ENCODE data around the gene RGS3. TPM values are rescaled to one million over a fixed set of nuclear protein-coding genes. Genes with fewer than 3 reads are reported as not detected.

The RGS3 gene
- total RNA-seq, 2 experiments from 2014 or later, result 22.8 to 32.9 TPM

DNA sequence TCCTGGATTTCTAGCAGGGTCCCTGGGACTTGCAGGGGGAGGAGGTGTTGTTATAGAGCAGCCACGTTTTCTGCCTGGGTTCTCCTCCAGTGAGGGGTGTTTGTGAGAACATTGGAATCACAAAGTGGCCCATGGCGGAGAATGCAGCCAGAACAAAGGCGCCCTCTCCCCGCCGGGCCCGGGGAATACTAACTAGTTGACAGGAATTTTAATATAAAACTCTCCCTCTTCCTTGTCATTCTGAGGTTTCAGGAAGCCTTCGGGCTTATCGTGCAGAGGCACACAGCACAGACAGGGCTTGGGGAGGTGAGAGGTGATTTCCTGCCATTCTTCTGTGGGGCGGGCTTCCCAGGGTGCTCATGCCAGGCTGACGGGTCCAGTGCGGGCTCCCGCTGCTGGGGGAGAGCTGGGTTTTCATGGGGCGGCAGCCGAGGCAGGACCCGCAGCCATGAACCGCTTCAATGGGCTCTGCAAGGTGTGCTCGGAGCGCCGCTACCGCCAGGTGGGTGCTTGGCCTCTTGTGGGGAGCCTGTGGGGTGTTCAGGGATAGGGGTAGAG, 37.7 kb downstream of the RGS3 start:
- Histone ChIP-seq H3K4me3 (ENCODE audit: low read depth, low read length, poor library complexity, severe bottlenecking) (no peak overlapping the region), H3K36me3 (ENCODE audit: insufficient read depth, low read length) (no peaks in the 10 kb centered on the region), H4K20me1 (ENCODE audit: insufficient read depth, low read length) (no peaks in the 10 kb centered on the region), H3K9me3 (ENCODE audit: low read length) (no peaks in the 10 kb centered on the region), H3K4me2 (ENCODE audit: low read length) (no peak overlapping the region), H3K27ac (ENCODE audit: low read depth, low read length, poor library complexity, severe bottlenecking) (no peak overlapping the region), H3K9me2 (ENCODE audit: insufficient read depth, low read length) (no peaks in the 10 kb centered on the region), H3K79me2 (ENCODE audit: insufficient read depth, low read depth, low read length) (no peaks in the 10 kb centered on the region), H3K4me1 (ENCODE audit: insufficient read depth, low read length, poor library complexity, severe bottlenecking) (peaks cover 11% of the 10 kb centered on the region), H2AFZ (ENCODE audit: low read length) (no peak overlapping the region)
- ChIA-PET POLR2A (interaction anchor here (0.8 kb wide), 1 partner anchor 17 kb away, joined by 5 read pairs; no protein-coding TSS in a partner anchor), CTCF (ENCODE audit: unreplicated experiment) (no interaction called here)
- no peak for DNase-seq (ENCODE audit: low spot score)
- TF ChIP-seq, protein P1, sequence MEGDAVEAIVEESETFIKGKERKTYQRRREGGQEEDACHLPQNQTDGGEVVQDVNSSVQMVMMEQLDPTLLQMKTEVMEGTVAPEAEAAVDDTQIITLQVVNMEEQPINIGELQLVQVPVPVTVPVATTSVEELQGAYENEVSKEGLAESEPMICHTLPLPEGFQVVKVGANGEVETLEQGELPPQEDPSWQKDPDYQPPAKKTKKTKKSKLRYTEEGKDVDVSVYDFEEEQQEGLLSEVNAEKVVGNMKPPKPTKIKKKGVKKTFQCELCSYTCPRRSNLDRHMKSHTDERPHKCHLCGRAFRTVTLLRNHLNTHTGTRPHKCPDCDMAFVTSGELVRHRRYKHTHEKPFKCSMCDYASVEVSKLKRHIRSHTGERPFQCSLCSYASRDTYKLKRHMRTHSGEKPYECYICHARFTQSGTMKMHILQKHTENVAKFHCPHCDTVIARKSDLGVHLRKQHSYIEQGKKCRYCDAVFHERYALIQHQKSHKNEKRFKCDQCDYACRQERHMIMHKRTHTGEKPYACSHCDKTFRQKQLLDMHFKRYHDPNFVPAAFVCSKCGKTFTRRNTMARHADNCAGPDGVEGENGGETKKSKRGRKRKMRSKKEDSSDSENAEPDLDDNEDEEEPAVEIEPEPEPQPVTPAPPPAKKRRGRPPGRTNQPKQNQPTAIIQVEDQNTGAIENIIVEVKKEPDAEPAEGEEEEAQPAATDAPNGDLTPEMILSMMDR (conservative IDR thresholded peaks at IDR 0.05; ENCODE audit: low read length), result no peak
- TF ChIP-seq EZH2phosphoT487 (IDR thresholded peaks at IDR 0.05; ENCODE audit: borderline replicate concordance, low read depth, low read length), result no peak
- intact Hi-C loops (cut with micrococcal nuclease; ENCODE audit: unreplicated experiment), result no loop called here
- BruUV-seq (replicated peaks), result no TSS peak

DNA sequence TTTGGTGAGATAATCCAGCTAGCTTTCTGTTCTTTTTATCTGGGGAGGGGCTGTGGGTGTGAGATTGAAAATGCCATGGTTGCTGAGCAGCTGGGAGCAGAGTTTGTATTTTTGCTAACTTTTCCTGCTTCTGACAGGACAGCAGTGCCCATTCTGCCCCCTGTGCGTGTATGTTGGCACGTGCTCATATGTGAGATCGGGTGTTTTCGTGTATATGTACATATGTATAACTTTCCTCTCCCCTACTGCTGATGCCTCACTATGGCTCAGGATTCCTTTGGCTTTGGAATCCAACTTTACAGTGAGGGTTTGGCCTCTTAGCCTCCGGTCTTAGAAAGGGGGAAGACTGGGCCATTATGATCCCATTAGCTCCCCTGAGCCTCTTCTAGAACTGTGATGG, 38.3 kb downstream of the RGS3 start:
- no peak for DNase-seq (ENCODE audit: low spot score)
- no TSS peak for BruUV-seq (replicated peaks)
- Histone ChIP-seq H3K79me2 (ENCODE audit: insufficient read depth, low read depth, low read length) (no peaks in the 10 kb centered on the region), H3K36me3 (ENCODE audit: insufficient read depth, low read length) (no peaks in the 10 kb centered on the region), H3K4me1 (ENCODE audit: insufficient read depth, low read length, poor library complexity, severe bottlenecking) (peaks cover 11% of the 10 kb centered on the region), H3K9me2 (ENCODE audit: insufficient read depth, low read length) (no peaks in the 10 kb centered on the region), H3K4me2 (ENCODE audit: low read length) (no peak overlapping the region), H3K4me3 (ENCODE audit: low read depth, low read length, poor library complexity, severe bottlenecking) (no peak overlapping the region), H3K27ac (ENCODE audit: low read depth, low read length, poor library complexity, severe bottlenecking) (no peak overlapping the region), H2AFZ (ENCODE audit: low read length) (no peak overlapping the region), H3K9me3 (ENCODE audit: low read length) (no peaks in the 10 kb centered on the region), H4K20me1 (ENCODE audit: insufficient read depth, low read length) (no peaks in the 10 kb centered on the region)
- POLR2A ChIA-PET, result interaction anchor here (0.8 kb wide), 1 partner anchor 16 kb away, joined by 5 read pairs; no protein-coding TSS in a partner anchor
- CTCF ChIA-PET (ENCODE audit: unreplicated experiment), result no interaction called here
- no peak for TF ChIP-seq EZH2phosphoT487 (IDR thresholded peaks at IDR 0.05; ENCODE audit: borderline replicate concordance, low read depth, low read length)
- TF ChIP-seq, protein P1 (conservative IDR thresholded peaks at IDR 0.05; ENCODE audit: low read length), result no peak
- intact Hi-C loops (cut with micrococcal nuclease; ENCODE audit: unreplicated experiment), result no loop called here

DNA sequence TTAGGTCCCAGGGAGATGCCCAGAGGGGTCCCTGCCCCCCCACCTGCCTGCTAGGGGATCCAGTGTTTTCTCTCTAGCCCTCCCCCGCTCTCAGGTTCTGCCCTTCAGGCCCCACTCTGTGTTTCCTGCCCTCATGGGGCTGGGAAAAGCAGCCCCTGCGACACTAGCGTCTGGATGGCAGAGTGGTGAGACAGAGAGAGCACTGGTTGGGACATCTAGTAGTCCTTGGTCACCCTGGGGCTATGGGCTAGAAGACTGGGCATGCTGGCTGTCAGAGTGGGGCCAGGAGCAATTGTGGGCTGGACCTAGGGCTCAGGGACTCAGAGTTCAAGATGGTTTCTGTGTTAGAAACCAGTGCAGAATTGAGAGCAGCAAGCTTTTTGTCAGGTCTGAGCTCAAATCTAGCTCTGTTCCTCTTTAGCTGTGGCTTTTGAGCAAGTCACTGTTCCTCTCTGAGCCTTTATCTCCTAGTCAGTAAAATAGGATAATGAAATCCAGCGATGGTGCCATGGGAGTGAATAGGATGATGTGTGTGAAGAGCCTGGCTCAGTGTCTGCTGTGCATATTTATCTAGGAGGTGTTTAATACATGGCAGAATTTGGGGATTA, 39.0 kb downstream of the RGS3 start:
- Histone ChIP-seq H3K4me1 (ENCODE audit: insufficient read depth, low read length, poor library complexity, severe bottlenecking) (peaks cover 11% of the 10 kb centered on the region), H3K4me2 (ENCODE audit: low read length) (no peak overlapping the region), H2AFZ (ENCODE audit: low read length) (peak overlapping the region; percentile 17; the same call in 1 of the 2 replicates), H3K36me3 (ENCODE audit: insufficient read depth, low read length) (no peaks in the 10 kb centered on the region), H3K4me3 (ENCODE audit: low read depth, low read length, poor library complexity, severe bottlenecking) (no peak overlapping the region), H3K27ac (ENCODE audit: low read depth, low read length, poor library complexity, severe bottlenecking) (no peak overlapping the region), H3K79me2 (ENCODE audit: insufficient read depth, low read depth, low read length) (no peaks in the 10 kb centered on the region), H3K9me2 (ENCODE audit: insufficient read depth, low read length) (no peaks in the 10 kb centered on the region), H4K20me1 (ENCODE audit: insufficient read depth, low read length) (no peaks in the 10 kb centered on the region), H3K9me3 (ENCODE audit: low read length) (no peaks in the 10 kb centered on the region)
- ChIA-PET POLR2A (interaction anchor here (1.6 kb wide), 1 partner anchor 9 kb away, joined by 3 read pairs; no protein-coding TSS in a partner anchor), CTCF (ENCODE audit: unreplicated experiment) (no interaction called here)
- TF ChIP-seq, protein P1 (conservative IDR thresholded peaks at IDR 0.05; ENCODE audit: low read length), result no peak
- TF ChIP-seq EZH2phosphoT487 (IDR thresholded peaks at IDR 0.05; ENCODE audit: borderline replicate concordance, low read depth, low read length), result no peak
- DNase-seq (ENCODE audit: low spot score), result no peak
- intact Hi-C loops (cut with micrococcal nuclease; ENCODE audit: unreplicated experiment), result no loop called here
- no TSS peak for BruUV-seq (replicated peaks)
